Measurements from ENCODE around the gene PRR23E.

The PRR23E gene

DNA sequence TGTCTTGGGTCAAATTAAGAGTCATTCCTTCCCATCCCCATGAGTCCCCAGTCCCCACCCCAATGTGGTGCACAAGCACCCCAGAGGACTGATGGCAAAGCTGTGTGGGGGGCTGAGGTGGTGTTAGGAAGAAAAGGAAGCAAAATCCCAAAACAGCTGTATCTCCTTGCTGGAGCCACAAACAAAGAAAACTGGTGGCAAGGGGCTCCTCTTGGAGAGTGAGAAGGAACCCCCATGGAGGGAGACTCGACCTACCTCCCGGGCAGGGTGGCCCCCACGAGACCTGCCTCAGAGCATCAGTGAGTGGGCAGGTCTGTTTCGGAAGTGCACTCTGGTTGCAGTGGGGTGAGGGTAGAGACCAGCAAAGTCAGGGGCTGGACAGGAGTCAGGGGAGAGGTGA, 29.2 kb downstream of the PRR23E start:
- DNase-seq (ENCODE audit: low read depth in 3 of 3, low spot score in 1 of 3): no peak

DNA sequence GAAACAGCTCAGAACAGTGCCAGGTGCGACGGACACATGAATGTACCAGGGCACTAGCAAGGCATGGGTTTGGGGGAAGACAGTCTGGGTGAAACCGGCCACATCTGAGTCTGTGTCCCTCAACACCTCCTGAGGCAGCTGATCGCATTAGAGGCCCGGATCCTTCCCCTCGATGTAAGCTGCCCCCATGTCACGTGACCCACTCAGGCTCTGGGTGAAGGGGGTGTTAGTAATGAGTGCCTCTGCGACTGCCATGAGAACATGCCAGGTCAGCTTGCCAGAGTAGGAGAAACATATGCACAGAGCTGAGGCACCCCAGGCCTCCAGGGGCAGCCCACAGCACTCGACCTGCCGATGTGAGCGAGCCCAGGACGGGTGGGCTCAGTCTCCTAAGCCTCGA, 29.7 kb downstream of the PRR23E start:
- no peak for DNase-seq (ENCODE audit: low read depth in 3 of 3, low spot score in 1 of 3)

DNA sequence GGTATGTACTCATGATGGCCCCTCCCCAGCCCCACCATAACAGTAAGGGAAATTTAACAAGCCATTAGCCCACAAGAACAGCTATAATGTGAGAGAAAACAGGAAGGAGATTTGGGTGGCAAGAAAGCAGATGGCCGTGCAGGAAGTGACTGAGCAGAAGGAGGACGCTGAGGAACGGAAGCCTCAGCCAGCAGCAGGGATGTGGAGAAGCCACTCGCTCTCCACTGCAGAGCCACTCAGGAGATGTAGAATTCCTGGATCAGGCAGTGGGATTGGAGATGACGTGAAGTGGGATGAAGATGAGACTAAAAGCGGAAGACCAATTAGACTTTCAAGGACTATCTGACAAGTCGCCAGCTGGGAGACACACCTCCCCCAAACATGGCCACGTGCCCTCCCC, 31.2 kb downstream of the PRR23E start:
- DNase-seq (ENCODE audit: low read depth in 3 of 3, low spot score in 1 of 3): no peak

- DNase-seq (ENCODE audit: low read depth in 3 of 3, low spot score in 1 of 3): no peak
These were observed 33.5 kb downstream of the PRR23E start for GRCh38 chr3:127226457-127226856.

DNA sequence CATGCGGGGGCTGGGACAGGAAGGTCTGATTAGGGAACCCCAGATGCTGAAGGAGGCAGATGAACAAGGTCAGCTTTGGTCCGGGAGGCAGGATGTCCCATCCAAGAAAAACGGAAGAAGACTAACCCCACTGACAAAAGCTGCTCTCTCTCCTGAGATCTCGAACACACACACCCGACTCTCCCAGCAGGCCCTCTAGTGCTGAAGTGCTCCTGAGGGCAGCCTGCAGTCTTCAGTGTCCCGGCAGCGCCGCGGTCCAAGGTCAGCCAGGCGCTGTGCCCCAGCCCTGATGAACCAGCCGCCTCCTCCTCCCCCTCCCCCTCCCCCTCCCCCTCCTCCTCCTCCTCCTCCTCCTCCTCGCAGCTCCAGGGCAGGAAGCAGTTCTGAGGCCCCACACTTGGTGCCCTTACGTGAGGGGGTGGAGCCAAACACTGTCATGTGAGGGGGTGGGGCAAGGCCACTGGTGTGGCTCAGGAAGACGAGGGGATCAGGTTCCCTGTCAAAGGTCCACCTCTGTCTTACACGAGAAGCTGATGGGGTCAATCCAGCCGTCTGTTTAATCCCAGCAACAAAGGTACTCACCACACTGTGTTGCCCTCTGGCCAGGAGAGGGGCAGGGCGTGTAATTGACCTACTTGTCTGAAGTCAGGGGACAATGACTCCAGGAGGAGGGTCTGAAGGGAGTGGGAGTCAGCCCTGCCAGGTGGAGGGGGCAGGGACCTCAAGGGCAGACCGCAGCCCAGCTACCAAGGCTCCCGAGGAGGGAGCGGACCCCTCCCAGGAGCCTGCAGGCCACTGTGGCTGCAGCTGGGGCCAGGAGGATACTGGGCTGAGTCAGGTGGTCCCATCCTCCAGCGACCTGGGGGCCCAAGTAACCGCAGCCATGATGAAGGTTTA, 34.3 kb downstream of the PRR23E start:
- DNase-seq (ENCODE audit: low read depth in 3 of 3, low spot score in 1 of 3): no peak

DNA sequence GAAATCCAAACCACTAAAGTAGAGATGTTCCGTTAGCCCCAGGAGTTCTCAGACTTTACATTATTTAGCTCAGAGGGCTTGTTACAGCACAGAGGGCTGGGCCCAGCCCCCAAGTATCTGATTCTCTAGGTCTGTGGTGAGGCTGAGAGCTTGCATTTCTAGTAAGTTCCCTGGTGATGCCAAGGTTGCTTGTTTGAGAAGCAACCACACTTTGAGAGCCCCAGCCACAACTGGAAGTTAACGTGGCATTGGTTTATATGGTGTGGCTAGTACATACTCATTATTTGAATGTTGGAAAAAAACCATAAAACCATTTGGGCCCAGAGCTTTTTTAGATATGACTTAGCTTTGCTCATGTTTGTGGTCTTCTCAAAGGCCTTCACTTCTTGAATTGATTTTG, 35.9 kb downstream of the PRR23E start:
- DNase-seq (ENCODE audit: low read depth in 3 of 3, low spot score in 1 of 3): no peak

DNA sequence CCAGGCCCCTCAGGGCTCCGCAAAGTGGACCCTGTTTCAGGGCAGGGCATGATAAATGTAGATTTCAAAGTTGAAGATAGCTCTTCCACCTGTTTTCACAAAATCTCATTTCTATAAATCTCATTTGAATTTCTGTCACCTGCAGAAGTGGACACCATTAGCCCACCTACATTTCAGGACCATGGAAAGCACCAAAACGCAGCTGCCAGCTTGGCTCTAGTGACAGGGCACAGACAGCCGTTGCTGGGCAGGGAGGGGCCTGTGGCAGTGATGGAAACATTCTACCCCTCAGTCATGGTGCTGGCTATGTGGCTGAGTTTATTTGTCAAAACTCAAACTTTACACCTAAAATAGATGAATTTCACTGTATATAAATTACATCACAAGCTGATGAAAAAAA, 40.4 kb downstream of the PRR23E start:
- DNase-seq (ENCODE audit: low read depth in 3 of 3, low spot score in 1 of 3): no peak

GRCh38 chr3:127234778-127235177, 41.8 kb downstream of the PRR23E start:
- DNase-seq (ENCODE audit: low read depth in 3 of 3, low spot score in 1 of 3): no peak

DNA sequence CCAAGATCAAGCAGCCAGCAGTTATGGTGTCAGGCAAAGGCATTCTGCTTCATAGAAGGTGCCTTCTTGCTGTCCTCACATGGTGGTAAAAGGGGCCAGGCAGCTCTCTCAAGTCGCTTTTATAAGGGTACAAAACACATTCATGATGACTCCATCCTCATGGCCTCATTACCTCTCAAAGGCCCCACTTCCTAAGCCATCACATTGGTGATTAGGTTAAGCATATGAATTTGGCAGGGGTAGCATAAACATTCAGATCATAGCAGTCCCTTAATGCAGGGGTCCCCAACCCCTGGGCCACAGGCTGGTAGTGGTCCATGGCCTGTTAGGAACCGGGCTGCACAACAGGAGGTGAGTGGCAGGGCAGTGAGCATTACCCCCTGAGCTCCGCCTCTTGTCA, 42.8 kb downstream of the PRR23E start:
- DNase-seq (ENCODE audit: low read depth in 3 of 3, low spot score in 1 of 3): no peak

- DNase-seq (ENCODE audit: low read depth in 3 of 3, low spot score in 1 of 3): no peak
These were observed 44.9 kb downstream of the PRR23E start for GRCh38 chr3:127237835-127238234.

- no peak for DNase-seq (ENCODE audit: low read depth in 3 of 3, low spot score in 1 of 3)
These were observed 45.7 kb downstream of the PRR23E start for GRCh38 chr3:127238602-127239001.

GRCh38 chr3:127247292-127247691, 54.4 kb downstream of the PRR23E start:
- DNase-seq (ENCODE audit: low read depth in 3 of 3, low spot score in 1 of 3): no peak

Data from stimulated activated CD4-positive, alpha-beta T cell treated with anti-CD3 and anti-CD28 coated beads, TNF-alpha, amount 100 ng/mL, for 1 hour (primary cell).